OCI-LY7 (cell line): ENCODE measurements around the gene SPART. TPM values are rescaled to one million over a fixed set of nuclear protein-coding genes. Genes with fewer than 3 reads are reported as not detected.

Source experiments
- BruUV-seq: library from RNA; stranded (reverse); fragments of 400-500 nt; replicated peaks from 2 replicates; lab custom pipeline; 2021; lab: Mats Ljungman, UMichigan
- CTCF ChIA-PET: fragments of 300-600 bp; sonication (Branson Sonifier 250); formaldehyde crosslinking; loops from one replicate; lab custom pipeline; 2022; ENCODE audit warnings: antibody characterized with exemption; ENCODE audit not compliant: unreplicated experiment; lab: Charles Lee
- POLR2A ChIA-PET: fragments of 300-600 bp; sonication (Branson Sonifier 250); formaldehyde crosslinking; loops from one replicate; lab custom pipeline; 2022; ENCODE audit warnings: antibody characterized with exemption; lab: Charles Lee
- DNase-seq: peaks from one replicate; pipeline ENCODE4 v3.0.0-alpha.2; 2015; ENCODE audit warnings: low spot score
- H2AFZ ChIP-seq: fragments of 200-600 bp; sonication (generic), shearing (Covaris generic); 2 replicates; pipeline ENCODE4 v1.6.1; 2014; ENCODE audit warnings: mild to moderate bottlenecking, antibody characterized with exemption, low read length, moderate library complexity
- H3K27ac ChIP-seq: fragments of 200-600 bp; sonication (generic); 2 replicates; pipeline ENCODE4 v1.5.1; 2014; ENCODE audit warnings: mixed run types, low read depth, mild to moderate bottlenecking, moderate library complexity, low read length, inconsistent platforms; ENCODE audit not compliant: poor library complexity, severe bottlenecking
- H3K36me3 ChIP-seq: fragments of 200-600 bp; sonication (generic); 2 replicates; pipeline ENCODE4 v1.6.1; 2014; ENCODE audit warnings: mild to moderate bottlenecking, antibody characterized with exemption, low read length, moderate library complexity, mixed read lengths; ENCODE audit not compliant: insufficient read depth
- H3K4me1 ChIP-seq: fragments of 200-600 bp; sonication (generic); 2 replicates; pipeline ENCODE4 v1.5.1; 2014; ENCODE audit warnings: mild to moderate bottlenecking, low read length; ENCODE audit not compliant: insufficient read depth, poor library complexity, severe bottlenecking
- H3K4me2 ChIP-seq: fragments of 200-600 bp; sonication (generic); 2 replicates; pipeline ENCODE4 v1.6.1; 2014; ENCODE audit warnings: mild to moderate bottlenecking, low read length
- H3K4me3 ChIP-seq: fragments of 200-600 bp; sonication (generic); 2 replicates; pipeline ENCODE4 v1.5.1; 2014; ENCODE audit warnings: mild to moderate bottlenecking, low read depth, low read length; ENCODE audit not compliant: poor library complexity, severe bottlenecking
- H3K79me2 ChIP-seq: fragments of 200-600 bp; sonication (generic); 2 replicates; pipeline ENCODE4 v1.6.1; 2016; ENCODE audit warnings: low read depth, mild to moderate bottlenecking, low read length, moderate library complexity, mixed read lengths; ENCODE audit not compliant: insufficient read depth
- H3K9me2 ChIP-seq: fragments of 200-600 bp; sonication (generic); 2 replicates; pipeline ENCODE4 v1.6.1; 2016; ENCODE audit warnings: mild to moderate bottlenecking, low read length, mixed read lengths; ENCODE audit not compliant: insufficient read depth
- H3K9me3 ChIP-seq: fragments of 200-600 bp; sonication (generic); 2 replicates; pipeline ENCODE4 v1.6.1; 2014; ENCODE audit warnings: mild to moderate bottlenecking, mixed run types, low read length, mixed read lengths
- H4K20me1 ChIP-seq: fragments of 200-600 bp; sonication (generic); 2 replicates; pipeline ENCODE4 v1.6.1; 2014; ENCODE audit warnings: mild to moderate bottlenecking, antibody characterized with exemption, low read length, moderate library complexity, mixed read lengths; ENCODE audit not compliant: insufficient read depth
- EZH2phosphoT487 ChIP-seq: fragments of 200-600 bp; sonication (generic); IDR thresholded peaks from 2 replicates; pipeline ENCODE4 v1.6.1; 2018; ENCODE audit warnings: low read depth, borderline replicate concordance, mild to moderate bottlenecking, mixed run types, antibody characterized with exemption, low read length, moderate library complexity, mixed read lengths
- intact Hi-C: fragments of 100-400 bp; cut with micrococcal nuclease; formaldehyde crosslinking; loops from one replicate; pipeline ENCODE4 v1.10.0; 2022; ENCODE audit not compliant: unreplicated experiment
- total RNA-seq, 2 experiments: library from RNA; depleted of rRNA in 1 of 2; stranded (reverse); fragments of >200 nt in 1 of 2; shearing (Covaris generic) in 1 of 2; gene quantifications; 2 replicates each; pipeline ENCODE4 v1.2.3, GENCODE V29; 2014 to 2022
- TF ChIP-seq, protein P1 (sequence below): fragments of 200-600 bp; sonication (generic); conservative IDR thresholded peaks from 2 replicates; pipeline ENCODE4 v1.5.1; 2014; ENCODE audit warnings: mild to moderate bottlenecking, antibody characterized with exemption, low read length, moderate library complexity, mixed read lengths

The SPART gene
- total RNA-seq, 2 experiments from 2014 or later: not detected

DNA sequence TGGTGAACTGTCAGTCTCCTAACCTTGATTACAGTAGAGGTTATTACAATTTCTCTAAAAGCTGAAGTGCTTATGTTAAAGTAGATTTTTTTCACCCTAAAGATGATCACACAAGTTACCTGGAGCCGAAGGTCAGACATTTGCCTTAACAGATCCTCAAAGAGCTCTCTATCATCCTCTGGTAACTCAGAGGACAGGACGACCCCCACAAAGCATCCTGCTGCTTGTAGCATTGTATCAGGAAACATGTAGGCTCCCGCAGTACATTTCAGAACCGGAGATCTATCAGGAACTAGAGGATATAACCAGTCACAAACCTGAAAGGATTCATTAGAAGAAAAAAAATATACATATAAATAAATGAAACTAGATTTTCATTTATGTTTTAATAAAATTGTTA, 14.9 kb downstream of the SPART start:
- Histone ChIP-seq H3K9me2 (no peaks in the 10 kb centered on the region), H4K20me1 (no peaks in the 10 kb centered on the region), H3K4me3 (no peak overlapping the region), H3K4me2 (no peak overlapping the region), H3K9me3 (no peaks in the 10 kb centered on the region), H3K27ac (no peak overlapping the region), H3K79me2 (no peaks in the 10 kb centered on the region), H2AFZ (no peak overlapping the region), H3K36me3 (no peaks in the 10 kb centered on the region), H3K4me1 (no peaks in the 10 kb centered on the region)
- POLR2A ChIA-PET: interaction anchor here (1.2 kb wide), 1 partner anchor 9 kb away, joined by 3 read pairs; no protein-coding TSS in a partner anchor
- intact Hi-C loops: no loop called here
- CTCF ChIA-PET: no interaction called here
- no peak for DNase-seq
- no peak for TF ChIP-seq EZH2phosphoT487
- TF ChIP-seq, protein P1, sequence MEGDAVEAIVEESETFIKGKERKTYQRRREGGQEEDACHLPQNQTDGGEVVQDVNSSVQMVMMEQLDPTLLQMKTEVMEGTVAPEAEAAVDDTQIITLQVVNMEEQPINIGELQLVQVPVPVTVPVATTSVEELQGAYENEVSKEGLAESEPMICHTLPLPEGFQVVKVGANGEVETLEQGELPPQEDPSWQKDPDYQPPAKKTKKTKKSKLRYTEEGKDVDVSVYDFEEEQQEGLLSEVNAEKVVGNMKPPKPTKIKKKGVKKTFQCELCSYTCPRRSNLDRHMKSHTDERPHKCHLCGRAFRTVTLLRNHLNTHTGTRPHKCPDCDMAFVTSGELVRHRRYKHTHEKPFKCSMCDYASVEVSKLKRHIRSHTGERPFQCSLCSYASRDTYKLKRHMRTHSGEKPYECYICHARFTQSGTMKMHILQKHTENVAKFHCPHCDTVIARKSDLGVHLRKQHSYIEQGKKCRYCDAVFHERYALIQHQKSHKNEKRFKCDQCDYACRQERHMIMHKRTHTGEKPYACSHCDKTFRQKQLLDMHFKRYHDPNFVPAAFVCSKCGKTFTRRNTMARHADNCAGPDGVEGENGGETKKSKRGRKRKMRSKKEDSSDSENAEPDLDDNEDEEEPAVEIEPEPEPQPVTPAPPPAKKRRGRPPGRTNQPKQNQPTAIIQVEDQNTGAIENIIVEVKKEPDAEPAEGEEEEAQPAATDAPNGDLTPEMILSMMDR: no peak
- BruUV-seq: no TSS peak

DNA sequence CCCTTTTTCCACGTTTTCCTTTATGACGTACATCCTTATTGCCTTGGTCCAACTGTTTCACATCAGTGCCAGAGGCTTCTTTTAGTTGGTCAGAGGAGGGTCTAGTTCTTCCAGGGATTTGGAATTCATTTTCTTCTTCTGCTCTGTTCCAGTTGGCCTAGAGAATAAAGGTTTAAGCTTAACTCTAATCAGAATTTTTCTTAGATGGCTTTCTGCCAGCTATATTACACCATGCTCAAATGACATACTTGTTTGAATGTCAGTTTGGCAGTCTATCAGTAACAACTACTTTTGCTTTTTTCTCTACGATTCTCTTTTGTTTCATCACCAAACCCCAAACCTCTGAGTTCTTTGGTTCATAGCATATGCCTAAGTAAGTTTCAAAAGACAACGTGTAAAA, 16.8 kb downstream of the SPART start:
- no peaks in the 10 kb centered on the region for H3K36me3 ChIP-seq
- intact Hi-C loops: no loop called here
- no peak overlapping the region for H2AFZ ChIP-seq
- no peaks in the 10 kb centered on the region for H3K4me1 ChIP-seq
- no peak overlapping the region for H3K27ac ChIP-seq
- TF ChIP-seq, protein P1: no peak
- no peak for TF ChIP-seq EZH2phosphoT487
- ChIA-PET POLR2A (interaction anchor here (0.6 to 1.2 kb wide), 2 partner anchors 22 to 654 kb away, joined by 3 read pairs; no protein-coding TSS in a partner anchor), CTCF (no interaction called here)
- BruUV-seq: no TSS peak
- no peaks in the 10 kb centered on the region for H3K79me2 ChIP-seq
- H3K4me2 ChIP-seq: no peak overlapping the region
- DNase-seq: no peak
- no peak overlapping the region for H3K4me3 ChIP-seq
- H4K20me1 ChIP-seq: no peaks in the 10 kb centered on the region
- H3K9me2 ChIP-seq: no peaks in the 10 kb centered on the region
- no peaks in the 10 kb centered on the region for H3K9me3 ChIP-seq

DNA sequence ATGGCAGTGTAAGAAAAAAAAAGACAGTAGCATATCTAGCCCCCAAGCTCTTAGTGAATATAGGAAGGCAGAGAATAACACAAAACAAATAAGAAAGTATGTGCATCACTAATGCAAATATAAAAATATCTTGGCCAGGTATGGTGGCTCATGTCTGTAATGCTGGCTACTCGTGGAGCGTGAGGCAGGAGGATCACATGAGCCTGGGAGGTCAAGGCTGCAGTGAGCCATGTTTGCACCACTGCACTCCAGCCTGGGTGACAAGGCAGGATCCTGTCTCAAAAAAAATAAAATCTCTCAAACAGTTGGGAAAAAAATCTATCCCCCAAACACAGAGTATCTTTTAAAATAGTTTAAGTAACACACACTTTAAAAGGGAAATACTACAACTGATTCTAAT, 17.4 kb downstream of the SPART start:
- Histone ChIP-seq H3K27ac (no peak overlapping the region), H3K4me2 (no peak overlapping the region), H3K79me2 (no peaks in the 10 kb centered on the region), H3K36me3 (no peaks in the 10 kb centered on the region), H3K4me3 (no peak overlapping the region), H4K20me1 (no peaks in the 10 kb centered on the region), H3K9me2 (no peaks in the 10 kb centered on the region), H3K4me1 (no peaks in the 10 kb centered on the region), H3K9me3 (no peaks in the 10 kb centered on the region), H2AFZ (no peak overlapping the region)
- no peak for TF ChIP-seq EZH2phosphoT487
- TF ChIP-seq, protein P1: no peak
- CTCF ChIA-PET: no interaction called here
- POLR2A ChIA-PET: no interaction called here
- no peak for DNase-seq
- intact Hi-C loops: no loop called here
- no TSS peak for BruUV-seq
